Astrocyte (in vitro differentiated cells and primary cell): ENCODE measurements around the gene STYXL2.

Source experiments
- EZH2 ChIP-seq: IDR thresholded peaks from 2 replicates; pipeline ENCODE4 v1.6.1; 2012; ENCODE audit warnings: mild to moderate bottlenecking, low read length, inconsistent platforms; ENCODE audit not compliant: insufficient read depth
- TF ChIP-seq, protein P1 (sequence below): IDR thresholded peaks from 2 replicates; pipeline ENCODE4 v1.5.1; 2011; ENCODE audit warnings: low read depth, mild to moderate bottlenecking, inconsistent platforms, low read length, moderate library complexity; ENCODE audit not compliant: insufficient read depth

GRCh38 chr1:167101754-167102153 lies 7.9 kb downstream of the STYXL2 start:
- TF ChIP-seq, protein P1, sequence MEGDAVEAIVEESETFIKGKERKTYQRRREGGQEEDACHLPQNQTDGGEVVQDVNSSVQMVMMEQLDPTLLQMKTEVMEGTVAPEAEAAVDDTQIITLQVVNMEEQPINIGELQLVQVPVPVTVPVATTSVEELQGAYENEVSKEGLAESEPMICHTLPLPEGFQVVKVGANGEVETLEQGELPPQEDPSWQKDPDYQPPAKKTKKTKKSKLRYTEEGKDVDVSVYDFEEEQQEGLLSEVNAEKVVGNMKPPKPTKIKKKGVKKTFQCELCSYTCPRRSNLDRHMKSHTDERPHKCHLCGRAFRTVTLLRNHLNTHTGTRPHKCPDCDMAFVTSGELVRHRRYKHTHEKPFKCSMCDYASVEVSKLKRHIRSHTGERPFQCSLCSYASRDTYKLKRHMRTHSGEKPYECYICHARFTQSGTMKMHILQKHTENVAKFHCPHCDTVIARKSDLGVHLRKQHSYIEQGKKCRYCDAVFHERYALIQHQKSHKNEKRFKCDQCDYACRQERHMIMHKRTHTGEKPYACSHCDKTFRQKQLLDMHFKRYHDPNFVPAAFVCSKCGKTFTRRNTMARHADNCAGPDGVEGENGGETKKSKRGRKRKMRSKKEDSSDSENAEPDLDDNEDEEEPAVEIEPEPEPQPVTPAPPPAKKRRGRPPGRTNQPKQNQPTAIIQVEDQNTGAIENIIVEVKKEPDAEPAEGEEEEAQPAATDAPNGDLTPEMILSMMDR, result no peak
- no peak for TF ChIP-seq EZH2
